ENCODE data around the gene DNAJC13. TPM values are rescaled to one million over a fixed set of nuclear protein-coding genes. Genes with fewer than 3 reads are reported as not detected.
A peak's percentile ranks its signal among the peaks of the same experiment; 100 is the strongest.

The DNAJC13 gene
- total and polyA plus RNA-seq, 8 donors, result 6.5 to 197 (median 46.8) TPM

- peaks cover 0 to 8% (median 2%) of the 10 kb centered on the region in 4 donors for H3K36me3 ChIP-seq
- intact Hi-C loops (cut with DNase I; ENCODE audit: low total_unique reads), result no loop called here
- no peak for DNase-seq
These were observed 28.5 kb downstream of the DNAJC13 start for GRCh38 chr3:132445817-132446216.

DNA sequence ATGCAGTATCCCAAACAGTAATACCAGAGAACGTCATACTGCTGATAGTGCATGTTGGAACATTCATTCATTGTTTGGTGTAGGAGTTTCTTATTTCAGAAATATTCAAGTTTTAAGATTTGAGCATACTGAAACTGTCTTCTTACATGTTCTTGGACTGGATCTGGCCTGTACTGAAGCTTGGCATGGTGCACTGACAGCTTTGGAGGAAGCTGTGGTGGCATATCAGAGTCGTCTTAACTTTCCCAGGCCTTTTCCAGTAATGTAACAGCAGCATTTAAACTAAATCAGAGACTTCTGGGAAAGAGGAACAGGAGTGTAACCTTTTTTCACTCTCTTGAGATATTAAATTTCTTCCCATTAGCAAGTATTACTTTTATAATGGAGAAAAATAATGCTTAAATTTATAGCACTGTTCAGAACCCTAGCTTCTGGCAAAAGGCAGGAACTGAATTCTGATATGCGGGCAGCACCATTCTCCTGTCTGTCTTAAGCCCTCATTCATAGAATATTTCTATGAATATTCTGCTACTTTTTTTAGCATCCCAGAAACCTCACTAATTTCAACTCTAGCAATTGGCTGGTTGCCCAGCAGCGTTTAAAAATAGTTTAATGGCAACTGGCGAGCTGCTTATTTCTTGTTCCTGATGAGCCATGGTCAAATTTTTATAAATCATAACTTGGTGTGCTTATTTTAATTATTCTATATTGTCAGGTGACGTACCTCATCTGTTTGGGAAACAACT is 31.1 kb downstream of the DNAJC13 start:
- H3K27ac ChIP-seq, result peak overlapping the region in 3 of 5 donors; percentile 7 to 50 (median 12)
- H3K36me3 ChIP-seq, result peaks cover 0 to 33% (median 27%) of the 10 kb centered on the region in 4 donors
- no peak for TF ChIP-seq POLR2A (IDR thresholded peaks at IDR 0.05)
- TF ChIP-seq POLR2AphosphoS5 (IDR thresholded peaks at IDR 0.05), result no peak
- TF ChIP-seq, protein P1, sequence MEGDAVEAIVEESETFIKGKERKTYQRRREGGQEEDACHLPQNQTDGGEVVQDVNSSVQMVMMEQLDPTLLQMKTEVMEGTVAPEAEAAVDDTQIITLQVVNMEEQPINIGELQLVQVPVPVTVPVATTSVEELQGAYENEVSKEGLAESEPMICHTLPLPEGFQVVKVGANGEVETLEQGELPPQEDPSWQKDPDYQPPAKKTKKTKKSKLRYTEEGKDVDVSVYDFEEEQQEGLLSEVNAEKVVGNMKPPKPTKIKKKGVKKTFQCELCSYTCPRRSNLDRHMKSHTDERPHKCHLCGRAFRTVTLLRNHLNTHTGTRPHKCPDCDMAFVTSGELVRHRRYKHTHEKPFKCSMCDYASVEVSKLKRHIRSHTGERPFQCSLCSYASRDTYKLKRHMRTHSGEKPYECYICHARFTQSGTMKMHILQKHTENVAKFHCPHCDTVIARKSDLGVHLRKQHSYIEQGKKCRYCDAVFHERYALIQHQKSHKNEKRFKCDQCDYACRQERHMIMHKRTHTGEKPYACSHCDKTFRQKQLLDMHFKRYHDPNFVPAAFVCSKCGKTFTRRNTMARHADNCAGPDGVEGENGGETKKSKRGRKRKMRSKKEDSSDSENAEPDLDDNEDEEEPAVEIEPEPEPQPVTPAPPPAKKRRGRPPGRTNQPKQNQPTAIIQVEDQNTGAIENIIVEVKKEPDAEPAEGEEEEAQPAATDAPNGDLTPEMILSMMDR (IDR thresholded peaks at IDR 0.05), result no peak
- no peak for TF ChIP-seq EP300 (IDR thresholded peaks at IDR 0.05)
- peaks cover 0 to 58% (median 30%) of the 10 kb centered on the region in 4 donors for H3K4me1 ChIP-seq
- H3K9me3 ChIP-seq, result no peaks in the 10 kb centered on the region
- peak; percentile 28 to 60 for DNase-seq
- no peaks in the 10 kb centered on the region for H3K27me3 ChIP-seq
- 37 to 58% (median 46%) methylated on average over 6 of the region's 6 CpGs for WGBS, 5 donors
- no peak overlapping the region for H3K4me3 ChIP-seq
- intact Hi-C loops (cut with DNase I; ENCODE audit: low total_unique reads), result no loop called here

More at GRCh38 chr3:132445817-132446216, 28.5 kb downstream of the DNAJC13 start:
- no peak overlapping the region for H3K4me3 ChIP-seq
- peaks cover 0 to 60% (median 30%) of the 10 kb centered on the region in 4 donors for H3K4me1 ChIP-seq
- H3K9me3 ChIP-seq, result no peaks in the 10 kb centered on the region
- no peak overlapping the region for H3K27ac ChIP-seq
- TF ChIP-seq POLR2A (IDR thresholded peaks at IDR 0.05), result no peak
- TF ChIP-seq EP300 (IDR thresholded peaks at IDR 0.05), result no peak
- no peak for TF ChIP-seq POLR2AphosphoS5 (IDR thresholded peaks at IDR 0.05)
- TF ChIP-seq, protein P1 (IDR thresholded peaks at IDR 0.05), result no peak
- no peaks in the 10 kb centered on the region for H3K27me3 ChIP-seq

DNA sequence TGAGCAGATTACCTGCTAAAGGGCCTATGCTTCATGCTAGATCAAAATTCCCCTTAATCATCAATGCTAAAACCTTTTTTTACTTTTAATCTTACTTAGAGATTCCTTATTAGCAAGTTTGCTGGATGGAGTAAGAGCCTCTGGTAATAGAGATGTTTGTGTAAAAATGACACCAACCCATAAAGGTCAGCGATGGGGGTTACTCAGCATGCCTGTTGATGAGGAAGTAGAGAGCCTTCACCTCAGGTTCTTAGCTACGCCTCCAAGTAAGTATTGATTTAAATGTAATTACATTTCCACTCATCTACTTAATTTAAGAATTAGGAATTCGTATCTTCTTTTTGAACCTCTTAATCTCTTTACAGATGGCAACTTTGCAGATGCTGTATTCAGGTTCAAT is 38.8 kb downstream of the DNAJC13 start:
- Histone ChIP-seq H3K9me3 (no peaks in the 10 kb centered on the region), H3K36me3 (peaks cover 23 to 100% (median 98%) of the 10 kb centered on the region in 4 donors), H3K4me3 (no peak overlapping the region), H3K27me3 (no peaks in the 10 kb centered on the region), H3K4me1 (no peaks in the 10 kb centered on the region), H3K27ac (no peak overlapping the region)
- no peak for TF ChIP-seq POLR2AphosphoS5 (IDR thresholded peaks at IDR 0.05)
- TF ChIP-seq, protein P1 (IDR thresholded peaks at IDR 0.05), result no peak
- TF ChIP-seq EP300 (IDR thresholded peaks at IDR 0.05), result no peak
- TF ChIP-seq POLR2A (IDR thresholded peaks at IDR 0.05), result no peak
- intact Hi-C loops (cut with DNase I; ENCODE audit: low total_unique reads), result no loop called here
- no peak for DNase-seq
- WGBS, 5 donors, result 93 to 97% (median 96%) methylated on average over 3 of the region's 3 CpGs

GRCh38 chr3:132456571-132456970 is 39.3 kb downstream of the DNAJC13 start:
- no peak overlapping the region for H3K27ac ChIP-seq
- TF ChIP-seq POLR2A (IDR thresholded peaks at IDR 0.05) (no peak), POLR2AphosphoS5 (IDR thresholded peaks at IDR 0.05) (no peak), EP300 (IDR thresholded peaks at IDR 0.05) (no peak)
- TF ChIP-seq, protein P1 (IDR thresholded peaks at IDR 0.05), result no peak
- H3K4me1 ChIP-seq, result no peaks in the 10 kb centered on the region
- H3K9me3 ChIP-seq, result no peaks in the 10 kb centered on the region
- H3K36me3 ChIP-seq, result peaks cover 24 to 100% (median 98%) of the 10 kb centered on the region in 4 donors
- H3K27me3 ChIP-seq, result no peaks in the 10 kb centered on the region
- no peak for DNase-seq
- no peak overlapping the region for H3K4me3 ChIP-seq
- 80 to 97% (median 93%) methylated on average over 3 of the region's 3 CpGs for WGBS, 5 donors
- intact Hi-C loops (cut with DNase I; ENCODE audit: low total_unique reads), result no loop called here
